GM23338 (cell line): ENCODE measurements around the gene PLA2G2E. TPM values are rescaled to one million over a fixed set of nuclear protein-coding genes. Genes with fewer than 3 reads are reported as not detected.

Experiments used
- ATAC-seq: fragments of 200-7000 bp; cut with Tn5 transposase; 3 replicates; pipeline ENCODE4 v1.9.1; 2020
- DNase-seq: peaks from one replicate; pipeline ENCODE4 v3.0.0-alpha.2; 2015; ENCODE audit warnings: low spot score
- H2AFZ ChIP-seq: fragments of 200-600 bp; sonication (generic); 2 replicates; pipeline ENCODE4 v1.8.0; 2016; ENCODE audit warnings: antibody characterized with exemption, mild to moderate bottlenecking, moderate library complexity
- H3F3A ChIP-seq: fragments of 200-600 bp; sonication (generic); replicated peaks from 2 replicates; pipeline ENCODE4 v1.8.0; 2017; ENCODE audit warnings: antibody characterized with exemption, mixed run types, low read depth
- H3K27ac ChIP-seq: fragments of 200-600 bp; sonication (generic); 2 replicates; pipeline ENCODE4 v1.6.1; 2016; ENCODE audit warnings: low read depth
- H3K27me3 ChIP-seq: fragments of 200-600 bp; sonication (generic); 2 replicates; pipeline ENCODE4 v1.8.0; 2016; ENCODE audit warnings: mild to moderate bottlenecking, mixed run types, moderate library complexity; ENCODE audit not compliant: insufficient read depth
- H3K36me3 ChIP-seq: fragments of 200-600 bp; sonication (generic); 2 replicates; pipeline ENCODE4 v1.8.0; 2016; ENCODE audit warnings: mild to moderate bottlenecking; ENCODE audit not compliant: insufficient read depth
- H3K4me1 ChIP-seq: fragments of 200-600 bp; sonication (generic); 2 replicates; pipeline ENCODE4 v1.8.0; 2016; ENCODE audit warnings: mild to moderate bottlenecking, moderate library complexity; ENCODE audit not compliant: insufficient read depth
- H3K4me2 ChIP-seq: fragments of 200-600 bp; sonication (generic); 2 replicates; pipeline ENCODE4 v1.7.1; 2017; ENCODE audit warnings: mixed run types
- H3K4me3 ChIP-seq: fragments of 200-600 bp; sonication (generic); 2 replicates; pipeline ENCODE4 v1.6.1; 2016; ENCODE audit warnings: mixed run types
- H3K79me2 ChIP-seq: fragments of 200-600 bp; sonication (generic); replicated peaks from 2 replicates; pipeline ENCODE4 v1.8.0; 2017; ENCODE audit warnings: mild to moderate bottlenecking; ENCODE audit not compliant: insufficient read depth
- H3K9me2 ChIP-seq: fragments of 200-600 bp; sonication (generic); 2 replicates; pipeline ENCODE4 v1.8.0; 2017; ENCODE audit not compliant: insufficient read depth
- H4K20me1 ChIP-seq: fragments of 200-600 bp; sonication (generic); replicated peaks from 2 replicates; pipeline ENCODE4 v1.8.0; 2017; ENCODE audit warnings: mild to moderate bottlenecking; ENCODE audit not compliant: insufficient read depth
- H3K27ac Mint-ChIP-seq: 2 replicates; pipeline ENCODE4 v1.8.0; 2020; ENCODE audit warnings: inconsistent platforms, mild to moderate bottlenecking, moderate library complexity, mixed read lengths
- H3K27me3 Mint-ChIP-seq: 3 replicates; pipeline ENCODE4 v1.8.0; 2022; ENCODE audit warnings: low read depth, mild to moderate bottlenecking, moderate library complexity, mixed read lengths, inconsistent platforms; ENCODE audit not compliant: insufficient read depth, poor library complexity
- H3K36me3 Mint-ChIP-seq: 3 replicates; pipeline ENCODE4 v1.8.0; 2021; ENCODE audit warnings: low read depth, mild to moderate bottlenecking, inconsistent platforms, moderate library complexity, mixed read lengths
- H3K4me1 Mint-ChIP-seq: 3 replicates; pipeline ENCODE4 v1.8.0; 2020; ENCODE audit warnings: mild to moderate bottlenecking, inconsistent platforms, mixed read lengths
- H3K4me3 Mint-ChIP-seq: 3 replicates; pipeline ENCODE4 v1.8.0; 2021; ENCODE audit warnings: moderate library complexity, mild to moderate bottlenecking, inconsistent platforms, mixed read lengths
- H3K9me3 Mint-ChIP-seq: 3 replicates; pipeline ENCODE4 v1.8.0; 2020; ENCODE audit warnings: moderate library complexity, mild to moderate bottlenecking, inconsistent platforms, mixed read lengths
- EZH2 ChIP-seq: fragments of 200-600 bp; sonication (generic); IDR thresholded peaks from one replicate; pipeline ENCODE4 v1.8.0; 2017; ENCODE audit warnings: antibody characterized with exemption, mild to moderate bottlenecking, low read depth; ENCODE audit not compliant: unreplicated experiment
- EZH2phosphoT487 ChIP-seq: fragments of 200-600 bp; sonication (generic); IDR thresholded peaks from one replicate; pipeline ENCODE4 v1.8.1; 2018; ENCODE audit warnings: antibody characterized with exemption; ENCODE audit not compliant: unreplicated experiment
- JUNB ChIP-seq: IDR thresholded peaks from one replicate; pipeline ENCODE4 v1.6.1; 2016; ENCODE audit warnings: antibody characterized with exemption; ENCODE audit not compliant: unreplicated experiment
- NANOG ChIP-seq: IDR thresholded peaks from 2 replicates; pipeline ENCODE4 v1.6.1; 2016; ENCODE audit warnings: antibody characterized with exemption, borderline replicate concordance
- POLR2AphosphoS5 ChIP-seq: IDR thresholded peaks from 2 replicates; pipeline ENCODE4 v1.6.1; 2016; ENCODE audit warnings: antibody characterized with exemption, low read depth
- polyA plus RNA-seq: library from polyadenylated mRNA; unstranded; fragments of >200 nt; fragmentation: Nextera tagmentation; extraction: Ambion mirVana; gene quantifications from 2 replicates; pipeline ENCODE4 v1.2.1, GENCODE V29; 2016
- total RNA-seq: library from RNA; depleted of rRNA; stranded (reverse); fragments of >200 nt; shearing (Covaris generic); gene quantifications from 2 replicates; pipeline ENCODE4 v1.2.3, GENCODE V29; 2014
- TF ChIP-seq, protein P1 (sequence below): IDR thresholded peaks from 2 replicates; pipeline ENCODE4 v1.6.1; 2016; ENCODE audit warnings: antibody characterized with exemption
- TF ChIP-seq, protein P2 (sequence below), 2 experiments: fragments of 200-600 bp in 1 of 2; sonication (generic) in 1 of 2; conservative IDR thresholded peaks; 2 replicates each; pipeline versions ENCODE4 v1.5.1 to v1.6.1; 2016 to 2017; ENCODE audit warnings: antibody characterized with exemption in 2 of 2, low read depth in 2 of 2, mild to moderate bottlenecking in 2 of 2, moderate library complexity in 1 of 2
- TF ChIP-seq, protein P3 (sequence below): fragments of 250-450 bp; sonication (Bioruptor Pico); IDR thresholded peaks from 2 replicates; pipeline ENCODE4 v1.5.0; 2020; ENCODE audit warnings: mild to moderate bottlenecking, moderate library complexity

Gene PLA2G2E
- total and polyA plus RNA-seq, 2 experiments from 2014 or later: not detected

DNA sequence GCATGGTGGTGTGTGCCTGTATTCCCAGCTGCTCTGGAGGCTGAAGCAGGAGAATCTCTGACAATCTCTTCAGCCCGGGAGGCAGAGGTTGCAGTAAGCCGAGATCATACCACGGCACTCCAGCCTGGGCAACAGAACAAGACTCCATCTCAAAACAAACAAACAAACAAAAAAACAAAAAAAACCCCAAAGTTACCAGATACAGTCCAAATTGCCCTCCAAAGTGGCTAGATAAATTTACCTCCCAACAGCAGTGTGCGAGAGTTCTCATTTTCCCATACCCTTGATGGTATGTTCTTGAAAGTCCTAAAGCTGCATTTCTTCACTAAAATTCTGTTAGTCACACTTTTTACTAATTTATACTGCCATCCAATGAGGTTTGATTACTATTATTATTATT, 44.2 kb downstream of the PLA2G2E start (continued):
- TF ChIP-seq JUNB (no peak), POLR2AphosphoS5 (no peak), NANOG (no peak)
- TF ChIP-seq, protein P1, sequence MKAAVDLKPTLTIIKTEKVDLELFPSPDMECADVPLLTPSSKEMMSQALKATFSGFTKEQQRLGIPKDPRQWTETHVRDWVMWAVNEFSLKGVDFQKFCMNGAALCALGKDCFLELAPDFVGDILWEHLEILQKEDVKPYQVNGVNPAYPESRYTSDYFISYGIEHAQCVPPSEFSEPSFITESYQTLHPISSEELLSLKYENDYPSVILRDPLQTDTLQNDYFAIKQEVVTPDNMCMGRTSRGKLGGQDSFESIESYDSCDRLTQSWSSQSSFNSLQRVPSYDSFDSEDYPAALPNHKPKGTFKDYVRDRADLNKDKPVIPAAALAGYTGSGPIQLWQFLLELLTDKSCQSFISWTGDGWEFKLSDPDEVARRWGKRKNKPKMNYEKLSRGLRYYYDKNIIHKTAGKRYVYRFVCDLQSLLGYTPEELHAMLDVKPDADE: no peak

DNA sequence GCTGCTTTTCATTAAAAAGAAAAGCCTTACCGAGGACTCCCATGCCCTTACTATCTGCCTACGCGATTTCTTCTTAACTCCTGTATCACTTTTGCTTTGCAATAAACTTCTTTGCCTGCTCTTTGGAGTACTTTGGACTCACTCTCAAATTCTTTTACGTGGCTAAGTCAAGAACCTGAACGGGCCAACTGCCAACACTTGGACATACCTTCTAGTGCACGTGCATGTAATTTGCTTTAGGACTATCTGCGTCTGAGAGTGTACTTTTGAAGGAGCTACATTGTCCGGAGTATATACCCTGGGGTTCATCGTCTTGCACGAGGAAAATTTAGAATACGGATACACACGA, 44.8 kb downstream of the PLA2G2E start:
- Histone ChIP-seq H3K4me3 (no peak overlapping the region), H4K20me1 (peaks cover 6% of the 10 kb centered on the region; the same call in 1 of the 2 replicates), H3K27me3 (no peaks in the 10 kb centered on the region), H3K27ac (no peak overlapping the region), H3K4me1 (peaks cover 4% of the 10 kb centered on the region; the same call in 1 of the 2 replicates), H3K79me2 (peaks cover 10% of the 10 kb centered on the region), H3K36me3 (no peaks in the 10 kb centered on the region), H3F3A (no peaks in the 10 kb centered on the region), H3K9me2 (no peaks in the 10 kb centered on the region), H2AFZ (peak overlapping the region; percentile 69; the same call in 1 of the 2 replicates), H3K4me2 (no peak overlapping the region)
- Mint-ChIP-seq H3K9me3 (no peaks in the 10 kb centered on the region), H3K36me3 (peaks cover 4% of the 10 kb centered on the region; the same call in 1 of the 3 replicates), H3K4me3 (no peak overlapping the region), H3K27ac (no peak overlapping the region), H3K4me1 (peaks cover 14% of the 10 kb centered on the region; the same call in 2 of the 3 replicates), H3K27me3 (peaks cover 4% of the 10 kb centered on the region)
- no peak for ATAC-seq
- no peak for DNase-seq
- TF ChIP-seq, protein P1: no peak
- TF ChIP-seq, protein P2, sequence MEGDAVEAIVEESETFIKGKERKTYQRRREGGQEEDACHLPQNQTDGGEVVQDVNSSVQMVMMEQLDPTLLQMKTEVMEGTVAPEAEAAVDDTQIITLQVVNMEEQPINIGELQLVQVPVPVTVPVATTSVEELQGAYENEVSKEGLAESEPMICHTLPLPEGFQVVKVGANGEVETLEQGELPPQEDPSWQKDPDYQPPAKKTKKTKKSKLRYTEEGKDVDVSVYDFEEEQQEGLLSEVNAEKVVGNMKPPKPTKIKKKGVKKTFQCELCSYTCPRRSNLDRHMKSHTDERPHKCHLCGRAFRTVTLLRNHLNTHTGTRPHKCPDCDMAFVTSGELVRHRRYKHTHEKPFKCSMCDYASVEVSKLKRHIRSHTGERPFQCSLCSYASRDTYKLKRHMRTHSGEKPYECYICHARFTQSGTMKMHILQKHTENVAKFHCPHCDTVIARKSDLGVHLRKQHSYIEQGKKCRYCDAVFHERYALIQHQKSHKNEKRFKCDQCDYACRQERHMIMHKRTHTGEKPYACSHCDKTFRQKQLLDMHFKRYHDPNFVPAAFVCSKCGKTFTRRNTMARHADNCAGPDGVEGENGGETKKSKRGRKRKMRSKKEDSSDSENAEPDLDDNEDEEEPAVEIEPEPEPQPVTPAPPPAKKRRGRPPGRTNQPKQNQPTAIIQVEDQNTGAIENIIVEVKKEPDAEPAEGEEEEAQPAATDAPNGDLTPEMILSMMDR (conservative IDR thresholded peaks at IDR 0.05; ENCODE audit: low read depth in 2 of 2): no peak
- no peak for TF ChIP-seq EZH2phosphoT487
- TF ChIP-seq NANOG: no peak
- TF ChIP-seq EZH2: no peak
- TF ChIP-seq, protein P3, sequence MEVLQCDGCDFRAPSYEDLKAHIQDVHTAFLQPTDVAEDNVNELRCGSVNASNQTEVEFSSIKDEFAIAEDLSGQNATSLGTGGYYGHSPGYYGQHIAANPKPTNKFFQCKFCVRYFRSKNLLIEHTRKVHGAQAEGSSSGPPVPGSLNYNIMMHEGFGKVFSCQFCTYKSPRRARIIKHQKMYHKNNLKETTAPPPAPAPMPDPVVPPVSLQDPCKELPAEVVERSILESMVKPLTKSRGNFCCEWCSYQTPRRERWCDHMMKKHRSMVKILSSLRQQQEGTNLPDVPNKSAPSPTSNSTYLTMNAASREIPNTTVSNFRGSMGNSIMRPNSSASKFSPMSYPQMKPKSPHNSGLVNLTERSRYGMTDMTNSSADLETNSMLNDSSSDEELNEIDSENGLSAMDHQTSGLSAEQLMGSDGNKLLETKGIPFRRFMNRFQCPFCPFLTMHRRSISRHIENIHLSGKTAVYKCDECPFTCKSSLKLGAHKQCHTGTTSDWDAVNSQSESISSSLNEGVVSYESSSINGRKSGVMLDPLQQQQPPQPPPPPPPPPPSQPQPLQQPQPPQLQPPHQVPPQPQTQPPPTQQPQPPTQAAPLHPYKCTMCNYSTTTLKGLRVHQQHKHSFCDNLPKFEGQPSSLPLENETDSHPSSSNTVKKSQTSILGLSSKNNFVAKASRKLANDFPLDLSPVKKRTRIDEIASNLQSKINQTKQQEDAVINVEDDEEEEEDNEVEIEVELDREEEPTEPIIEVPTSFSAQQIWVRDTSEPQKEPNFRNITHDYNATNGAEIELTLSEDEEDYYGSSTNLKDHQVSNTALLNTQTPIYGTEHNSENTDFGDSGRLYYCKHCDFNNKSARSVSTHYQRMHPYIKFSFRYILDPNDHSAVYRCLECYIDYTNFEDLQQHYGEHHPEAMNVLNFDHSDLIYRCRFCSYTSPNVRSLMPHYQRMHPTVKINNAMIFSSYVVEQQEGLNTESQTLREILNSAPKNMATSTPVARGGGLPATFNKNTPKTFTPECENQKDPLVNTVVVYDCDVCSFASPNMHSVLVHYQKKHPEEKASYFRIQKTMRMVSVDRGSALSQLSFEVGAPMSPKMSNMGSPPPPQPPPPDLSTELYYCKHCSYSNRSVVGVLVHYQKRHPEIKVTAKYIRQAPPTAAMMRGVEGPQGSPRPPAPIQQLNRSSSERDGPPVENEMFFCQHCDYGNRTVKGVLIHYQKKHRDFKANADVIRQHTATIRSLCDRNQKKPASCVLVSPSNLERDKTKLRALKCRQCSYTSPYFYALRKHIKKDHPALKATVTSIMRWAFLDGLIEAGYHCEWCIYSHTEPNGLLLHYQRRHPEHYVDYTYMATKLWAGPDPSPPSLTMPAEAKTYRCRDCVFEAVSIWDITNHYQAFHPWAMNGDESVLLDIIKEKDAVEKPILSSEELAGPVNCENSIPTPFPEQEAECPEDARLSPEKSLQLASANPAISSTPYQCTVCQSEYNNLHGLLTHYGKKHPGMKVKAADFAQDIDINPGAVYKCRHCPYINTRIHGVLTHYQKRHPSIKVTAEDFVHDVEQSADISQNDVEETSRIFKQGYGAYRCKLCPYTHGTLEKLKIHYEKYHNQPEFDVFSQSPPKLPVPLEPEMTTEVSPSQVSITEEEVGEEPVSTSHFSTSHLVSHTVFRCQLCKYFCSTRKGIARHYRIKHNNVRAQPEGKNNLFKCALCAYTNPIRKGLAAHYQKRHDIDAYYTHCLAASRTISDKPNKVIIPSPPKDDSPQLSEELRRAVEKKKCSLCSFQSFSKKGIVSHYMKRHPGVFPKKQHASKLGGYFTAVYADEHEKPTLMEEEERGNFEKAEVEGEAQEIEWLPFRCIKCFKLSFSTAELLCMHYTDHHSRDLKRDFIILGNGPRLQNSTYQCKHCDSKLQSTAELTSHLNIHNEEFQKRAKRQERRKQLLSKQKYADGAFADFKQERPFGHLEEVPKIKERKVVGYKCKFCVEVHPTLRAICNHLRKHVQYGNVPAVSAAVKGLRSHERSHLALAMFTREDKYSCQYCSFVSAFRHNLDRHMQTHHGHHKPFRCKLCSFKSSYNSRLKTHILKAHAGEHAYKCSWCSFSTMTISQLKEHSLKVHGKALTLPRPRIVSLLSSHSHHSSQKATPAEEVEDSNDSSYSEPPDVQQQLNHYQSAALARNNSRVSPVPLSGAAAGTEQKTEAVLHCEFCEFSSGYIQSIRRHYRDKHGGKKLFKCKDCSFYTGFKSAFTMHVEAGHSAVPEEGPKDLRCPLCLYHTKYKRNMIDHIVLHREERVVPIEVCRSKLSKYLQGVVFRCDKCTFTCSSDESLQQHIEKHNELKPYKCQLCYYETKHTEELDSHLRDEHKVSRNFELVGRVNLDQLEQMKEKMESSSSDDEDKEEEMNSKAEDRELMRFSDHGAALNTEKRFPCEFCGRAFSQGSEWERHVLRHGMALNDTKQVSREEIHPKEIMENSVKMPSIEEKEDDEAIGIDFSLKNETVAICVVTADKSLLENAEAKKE (CRISPR knock-in tag): no peak
